Measurements from ENCODE around the gene OR4A16. TPM values are rescaled to one million over a fixed set of nuclear protein-coding genes. Genes with fewer than 3 reads are reported as not detected.

OR4A16 gene
- total RNA-seq, 1 experiment from 2014 or later = not detected

- no peak overlapping the region for H3T11ph ChIP-seq (ENCODE audit: low read length)
- no CpG with 5 or more reads among the region's 1 CpG for WGBS (ENCODE audit: extremely low coverage, insufficient read length, low lambda C conversion rate)
- Mint-ChIP-seq H3K36me3 (ENCODE audit: insufficient read depth in 1 of 3, low read depth in 3 of 3) (peaks cover 11 to 47% (median 18%) of the 10 kb centered on the region in 3 experiments; a peak in 6 of 7 replicates), H3K9me3 (peaks cover 95 to 98% of the 10 kb centered on the region in 2 experiments), H3K4me3 (no peak overlapping the region), H3K4me1 (no peaks in the 10 kb centered on the region), H3K27ac (no peak overlapping the region), H3K27me3 (ENCODE audit: low read depth) (no peaks in the 10 kb centered on the region)
- H4K20me1 ChIP-seq (ENCODE audit: control insufficient read depth, insufficient read depth, insufficient read length) = no peaks in the 10 kb centered on the region
- no peak overlapping the region for H2AFZ ChIP-seq (ENCODE audit: low read length)
- H3K18ac ChIP-seq (ENCODE audit: insufficient read length, low read depth, low read length) = no peak overlapping the region
- no peak overlapping the region for H3K9ac ChIP-seq (ENCODE audit: extremely low read depth, insufficient read length, low read length)
- H3K23ac ChIP-seq (ENCODE audit: insufficient read length, low read depth, low read length) = no peak overlapping the region
- H4K5ac ChIP-seq (ENCODE audit: insufficient read length, low read depth, low read length) = no peak overlapping the region
- H2AK5ac ChIP-seq (ENCODE audit: insufficient read length, low read length) = no peak overlapping the region
- no peaks in the 10 kb centered on the region for H3K27me3 ChIP-seq (ENCODE audit: insufficient read depth, low read length)
- no peak overlapping the region for H3K14ac ChIP-seq (ENCODE audit: insufficient read depth, low read length)
- DNase-seq = no peak
- no peak overlapping the region for H3K4ac ChIP-seq (ENCODE audit: low read depth, low read length)
- H3K9me3 ChIP-seq (ENCODE audit: control insufficient read depth, low read depth, low read length) = peaks cover 94% of the 10 kb centered on the region
- no peak overlapping the region for H3K4me2 ChIP-seq (ENCODE audit: insufficient read depth, insufficient read length, low read length)
- no peak overlapping the region for H4K8ac ChIP-seq (replicated peaks; ENCODE audit: insufficient read length, low read depth, low read length)
- H2BK12ac ChIP-seq (ENCODE audit: insufficient read length, low read depth, low read length) = no peak overlapping the region
- H3K27ac ChIP-seq (ENCODE audit: insufficient read length, low read depth, low read length) = no peak overlapping the region
- H3K79me2 ChIP-seq (ENCODE audit: insufficient read depth, low read length) = no peaks in the 10 kb centered on the region
- H2BK20ac ChIP-seq (ENCODE audit: low read depth, low read length, poor library complexity, severe bottlenecking) = no peak overlapping the region
- H3K79me1 ChIP-seq (ENCODE audit: insufficient read depth, low read depth, low read length, poor library complexity, severe bottlenecking) = no peaks in the 10 kb centered on the region
- no peak overlapping the region for H2BK15ac ChIP-seq (ENCODE audit: low read depth, low read length)
- no peaks in the 10 kb centered on the region for H3K23me2 ChIP-seq (ENCODE audit: insufficient read length, low read depth, low read length, poor library complexity, severe bottlenecking)
- no peak overlapping the region for H2BK5ac ChIP-seq (ENCODE audit: insufficient read length, low read length)
- H3K4me1 ChIP-seq (ENCODE audit: insufficient read depth, low read length) = no peaks in the 10 kb centered on the region
- no peak overlapping the region for H3K56ac ChIP-seq (ENCODE audit: insufficient read length, low read depth, low read length)
- TF ChIP-seq CTCF (conservative IDR thresholded peaks at IDR 0.05) = no peak
- H4K91ac ChIP-seq (ENCODE audit: insufficient read length, low read depth, low read length) = no peak overlapping the region
- no peak overlapping the region for H2BK120ac ChIP-seq (ENCODE audit: low read depth, low read length, poor library complexity, severe bottlenecking)
Measured at GRCh38 chr11:55357560-55358184, 14.7 kb downstream of the OR4A16 start.
